NCI-H226 (cell line): Measurements from ENCODE around the gene FUOM.
"Not testable (repeated sequence)": the region's sequence is repeated elsewhere in the genome, so short reads cannot be mapped to it uniquely, and the experiment has no call there.

Experiments used
- DNase-seq: peaks from one replicate; pipeline ENCODE4 v3.0.0-alpha.2; 2015

FUOM gene

GRCh38 chr10:133388236-133388972 is 30.6 kb upstream of the FUOM start:
- DNase-seq: no peak

- not testable (repeated sequence) for DNase-seq
These were observed 29.1 kb upstream of the FUOM start for GRCh38 chr10:133386951-133387350.

GRCh38 chr10:133385214-133385613 is 27.4 kb upstream of the FUOM start:
- no peak for DNase-seq

GRCh38 chr10:133384071-133384470 is 26.3 kb upstream of the FUOM start:
- no peak for DNase-seq

GRCh38 chr10:133383551-133383950 is 25.7 kb upstream of the FUOM start:
- no peak for DNase-seq

- no peak for DNase-seq
These were observed 23.2 kb upstream of the FUOM start for GRCh38 chr10:133381036-133381435.

- no peak for DNase-seq
These were observed 22.2 kb upstream of the FUOM start for GRCh38 chr10:133379801-133380666.

GRCh38 chr10:133379152-133379800 is 21.5 kb upstream of the FUOM start, which contains the start of gene PAOX:
Gene PAOX, plus strand, starts transcription at chr10:133379262. Its CDS starts 55 bp downstream, at chr10:133379317.
- DNase-seq: no peak

- DNase-seq: no peak
These were observed 20.7 kb upstream of the FUOM start for GRCh38 chr10:133378251-133379096.

GRCh38 chr10:133377818-133378250 is 20.0 kb upstream of the FUOM start:
- no peak for DNase-seq

GRCh38 chr10:133377025-133377817 is 19.4 kb upstream of the FUOM start:
- no peak for DNase-seq

GRCh38 chr10:133376183-133376582 is 18.4 kb upstream of the FUOM start:
- not testable (repeated sequence) for DNase-seq

GRCh38 chr10:133375357-133376115 is 17.7 kb upstream of the FUOM start:
- DNase-seq: no peak

- peak; percentile 67 for DNase-seq
These were observed 15.6 kb upstream of the FUOM start, which contains the start of gene ECHS1 for GRCh38 chr10:133373174-133374090. Gene ECHS1, minus strand, starts transcription at chr10:133373354. Its CDS starts 21 bp downstream, at chr10:133373333.

GRCh38 chr10:133372507-133372906 is 14.7 kb upstream of the FUOM start:
- DNase-seq: no peak

- no peak for DNase-seq
These were observed 12.4 kb upstream of the FUOM start for GRCh38 chr10:133370030-133370786.

- DNase-seq: no peak
These were observed 10.3 kb upstream of the FUOM start for GRCh38 chr10:133368153-133368552.

GRCh38 chr10:133367461-133367860 is 9.6 kb upstream of the FUOM start:
- DNase-seq: not testable (repeated sequence)

GRCh38 chr10:133366751-133367150 is 8.9 kb upstream of the FUOM start:
- DNase-seq: no peak
